ENCODE results near the gene CAP1. TPM values are rescaled to one million over a fixed set of nuclear protein-coding genes. Genes with fewer than 3 reads are reported as not detected.

Gene CAP1
- polyA plus RNA-seq, 1 donor from 2014 or later, result 162 TPM

- Histone ChIP-seq H3K79me2 (replicated peaks; ENCODE audit: insufficient read depth, low read length) (peaks cover 10% of the 10 kb centered on the region), H2AFZ (ENCODE audit: low read depth, low read length) (no peak overlapping the region), H3K9ac (ENCODE audit: low read length) (no peak overlapping the region), H3F3A (ENCODE audit: insufficient read depth, low read length, poor library complexity, severe bottlenecking) (no peaks in the 10 kb centered on the region), H4K20me1 (ENCODE audit: insufficient read depth) (no peaks in the 10 kb centered on the region), H3K27me3 (ENCODE audit: insufficient read depth, low read depth, low read length) (no peaks in the 10 kb centered on the region), H3K4me2 (ENCODE audit: low read length) (no peak overlapping the region), H3K4me3 (ENCODE audit: low read length) (no peak overlapping the region), H3K9me3 (ENCODE audit: low read length) (no peaks in the 10 kb centered on the region), H3K9me2 (ENCODE audit: insufficient read depth, low read length) (no peaks in the 10 kb centered on the region), H3K36me3 (ENCODE audit: insufficient read depth, low read length) (peaks cover 10% of the 10 kb centered on the region), H3K27ac (ENCODE audit: low read length) (no peak overlapping the region)
- TF ChIP-seq MXI1 (conservative IDR thresholded peaks at IDR 0.05; ENCODE audit: poor library complexity, severe bottlenecking) (no peak), TAF1 (IDR thresholded peaks at IDR 0.05; ENCODE audit: low read depth) (no peak), EP300 (conservative IDR thresholded peaks at IDR 0.05; ENCODE audit: poor library complexity, severe bottlenecking) (no peak), CTCF (IDR thresholded peaks at IDR 0.05; ENCODE audit: poor library complexity, severe bottlenecking) (no peak), REST (IDR thresholded peaks at IDR 0.05; ENCODE audit: borderline replicate concordance) (no peak), EZH2 (IDR thresholded peaks at IDR 0.05; ENCODE audit: borderline replicate concordance, insufficient read depth, low read length, poor library complexity, severe bottlenecking) (no peak), SMC3 (conservative IDR thresholded peaks at IDR 0.05; ENCODE audit: poor library complexity) (no peak), POLR2AphosphoS5 (IDR thresholded peaks at IDR 0.05) (no peak), RAD21 (conservative IDR thresholded peaks at IDR 0.05) (no peak)
Measured at GRCh38 chr1:40094466-40095110, 54.1 kb downstream of the CAP1 start.

GRCh38 chr1:40095806-40096205 is 55.3 kb downstream of the CAP1 start:
- no peak overlapping the region for H2AFZ ChIP-seq (ENCODE audit: low read depth, low read length)
- no peaks in the 10 kb centered on the region for H4K20me1 ChIP-seq (ENCODE audit: insufficient read depth)
- H3K4me2 ChIP-seq (ENCODE audit: low read length), result peak overlapping the region; percentile 98
- no peaks in the 10 kb centered on the region for H3K36me3 ChIP-seq (ENCODE audit: insufficient read depth, low read length)
- H3K9me2 ChIP-seq (ENCODE audit: insufficient read depth, low read length), result no peaks in the 10 kb centered on the region
- peak overlapping the region; percentile 78 for H3K4me3 ChIP-seq (ENCODE audit: low read length)
- peaks cover 10% of the 10 kb centered on the region for H3K79me2 ChIP-seq (replicated peaks; ENCODE audit: insufficient read depth, low read length)
- H3K9me3 ChIP-seq (ENCODE audit: low read length), result no peaks in the 10 kb centered on the region
- TF ChIP-seq TAF1 (IDR thresholded peaks at IDR 0.05; ENCODE audit: low read depth) (no peak), EP300 (conservative IDR thresholded peaks at IDR 0.05; ENCODE audit: poor library complexity, severe bottlenecking) (no peak), CTCF (IDR thresholded peaks at IDR 0.05; ENCODE audit: poor library complexity, severe bottlenecking) (no peak), EZH2 (IDR thresholded peaks at IDR 0.05; ENCODE audit: borderline replicate concordance, insufficient read depth, low read length, poor library complexity, severe bottlenecking) (no peak), RAD21 (conservative IDR thresholded peaks at IDR 0.05) (no peak), MXI1 (conservative IDR thresholded peaks at IDR 0.05; ENCODE audit: poor library complexity, severe bottlenecking) (no peak), POLR2AphosphoS5 (IDR thresholded peaks at IDR 0.05) (no peak), SMC3 (conservative IDR thresholded peaks at IDR 0.05; ENCODE audit: poor library complexity) (no peak), REST (IDR thresholded peaks at IDR 0.05; ENCODE audit: borderline replicate concordance) (no peak)
- no peaks in the 10 kb centered on the region for H3F3A ChIP-seq (ENCODE audit: insufficient read depth, low read length, poor library complexity, severe bottlenecking)
- H3K9ac ChIP-seq (ENCODE audit: low read length), result no peak overlapping the region
- no peaks in the 10 kb centered on the region for H3K27me3 ChIP-seq (ENCODE audit: insufficient read depth, low read depth, low read length)
- no peak overlapping the region for H3K27ac ChIP-seq (ENCODE audit: low read length)

Data from neural cell (in vitro differentiated cells).